Transverse colon (tissue), 3 donors: ENCODE results near the gene GOLGA6A.

Source experiments
- CTCF ChIP-seq, 5 experiments: fragments of 200-600 bp in 3 of 5; fragments of 450-650 bp in 2 of 5; sonication (generic) in 3 of 5; IDR thresholded peaks; 1 replicate in 2 of 5; 2 replicates in 3 of 5; pipeline ENCODE4 v1.5.1; 2016 to 2017; ENCODE audit warnings: antibody characterized with exemption in 5 of 5, inconsistent platforms in 3 of 5, mild to moderate bottlenecking in 2 of 5, moderate library complexity in 1 of 5
- EP300 ChIP-seq: sonication (generic); formaldehyde crosslinking; IDR thresholded peaks from one replicate; pipeline ENCODE4 v1.6.1; 2017; ENCODE audit warnings: antibody characterized with exemption, low read depth
- POLR2A ChIP-seq: fragments of 450-650 bp; IDR thresholded peaks from one replicate; pipeline ENCODE4 v1.6.1; 2016; ENCODE audit warnings: antibody characterized with exemption, mild to moderate bottlenecking, moderate library complexity

- TF ChIP-seq CTCF (IDR thresholded peaks at IDR 0.05) (no peak), POLR2A (no peak), EP300 (no peak)
Measured at GRCh38 chr15:74122403-74123130, 40.2 kb upstream of the GOLGA6A start.
